GM23338 (cell line): ENCODE results near the gene ZNF519. TPM values are rescaled to one million over a fixed set of nuclear protein-coding genes. Genes with fewer than 3 reads are reported as not detected.
A peak's percentile ranks its signal among the peaks of the same experiment; 100 is the strongest.
"Not testable (repeated sequence)": the region's sequence is repeated elsewhere in the genome, so short reads cannot be mapped to it uniquely, and the experiment has no call there.

Source experiments
- ATAC-seq: fragments of 200-7000 bp; cut with Tn5 transposase; 3 replicates; pipeline ENCODE4 v1.9.1; 2020
- DNase-seq: peaks from one replicate; pipeline ENCODE4 v3.0.0-alpha.2; 2015; ENCODE audit warnings: low spot score
- H2AFZ ChIP-seq: fragments of 200-600 bp; sonication (generic); 2 replicates; pipeline ENCODE4 v1.8.0; 2016; ENCODE audit warnings: antibody characterized with exemption, mild to moderate bottlenecking, moderate library complexity
- H3F3A ChIP-seq: fragments of 200-600 bp; sonication (generic); replicated peaks from 2 replicates; pipeline ENCODE4 v1.8.0; 2017; ENCODE audit warnings: antibody characterized with exemption, mixed run types, low read depth
- H3K27ac ChIP-seq: fragments of 200-600 bp; sonication (generic); 2 replicates; pipeline ENCODE4 v1.6.1; 2016; ENCODE audit warnings: low read depth
- H3K27me3 ChIP-seq: fragments of 200-600 bp; sonication (generic); 2 replicates; pipeline ENCODE4 v1.8.0; 2016; ENCODE audit warnings: mild to moderate bottlenecking, mixed run types, moderate library complexity; ENCODE audit not compliant: insufficient read depth
- H3K36me3 ChIP-seq: fragments of 200-600 bp; sonication (generic); 2 replicates; pipeline ENCODE4 v1.8.0; 2016; ENCODE audit warnings: mild to moderate bottlenecking; ENCODE audit not compliant: insufficient read depth
- H3K4me1 ChIP-seq: fragments of 200-600 bp; sonication (generic); 2 replicates; pipeline ENCODE4 v1.8.0; 2016; ENCODE audit warnings: mild to moderate bottlenecking, moderate library complexity; ENCODE audit not compliant: insufficient read depth
- H3K4me2 ChIP-seq: fragments of 200-600 bp; sonication (generic); 2 replicates; pipeline ENCODE4 v1.7.1; 2017; ENCODE audit warnings: mixed run types
- H3K4me3 ChIP-seq: fragments of 200-600 bp; sonication (generic); 2 replicates; pipeline ENCODE4 v1.6.1; 2016; ENCODE audit warnings: mixed run types
- H3K79me2 ChIP-seq: fragments of 200-600 bp; sonication (generic); replicated peaks from 2 replicates; pipeline ENCODE4 v1.8.0; 2017; ENCODE audit warnings: mild to moderate bottlenecking; ENCODE audit not compliant: insufficient read depth
- H3K9me2 ChIP-seq: fragments of 200-600 bp; sonication (generic); 2 replicates; pipeline ENCODE4 v1.8.0; 2017; ENCODE audit not compliant: insufficient read depth
- H4K20me1 ChIP-seq: fragments of 200-600 bp; sonication (generic); replicated peaks from 2 replicates; pipeline ENCODE4 v1.8.0; 2017; ENCODE audit warnings: mild to moderate bottlenecking; ENCODE audit not compliant: insufficient read depth
- H3K27ac Mint-ChIP-seq: 2 replicates; pipeline ENCODE4 v1.8.0; 2020; ENCODE audit warnings: inconsistent platforms, mild to moderate bottlenecking, moderate library complexity, mixed read lengths
- H3K27me3 Mint-ChIP-seq: 3 replicates; pipeline ENCODE4 v1.8.0; 2022; ENCODE audit warnings: low read depth, mild to moderate bottlenecking, moderate library complexity, mixed read lengths, inconsistent platforms; ENCODE audit not compliant: insufficient read depth, poor library complexity
- H3K36me3 Mint-ChIP-seq: 3 replicates; pipeline ENCODE4 v1.8.0; 2021; ENCODE audit warnings: low read depth, mild to moderate bottlenecking, inconsistent platforms, moderate library complexity, mixed read lengths
- H3K4me1 Mint-ChIP-seq: 3 replicates; pipeline ENCODE4 v1.8.0; 2020; ENCODE audit warnings: mild to moderate bottlenecking, inconsistent platforms, mixed read lengths
- H3K4me3 Mint-ChIP-seq: 3 replicates; pipeline ENCODE4 v1.8.0; 2021; ENCODE audit warnings: moderate library complexity, mild to moderate bottlenecking, inconsistent platforms, mixed read lengths
- H3K9me3 Mint-ChIP-seq: 3 replicates; pipeline ENCODE4 v1.8.0; 2020; ENCODE audit warnings: moderate library complexity, mild to moderate bottlenecking, inconsistent platforms, mixed read lengths
- CREB1 ChIP-seq: fragments of 250-450 bp; sonication (Bioruptor Pico); IDR thresholded peaks from 2 replicates; pipeline ENCODE4 v1.5.0; 2020; ENCODE audit warnings: low read depth, mild to moderate bottlenecking, moderate library complexity
- CTCF ChIP-seq, 2 experiments: fragments of 200-600 bp in 1 of 2; sonication (generic) in 1 of 2; conservative IDR thresholded peaks; 2 replicates each; pipeline versions ENCODE4 v1.5.1 to v1.6.1; 2016 to 2017; ENCODE audit warnings: antibody characterized with exemption in 2 of 2, low read depth in 2 of 2, mild to moderate bottlenecking in 2 of 2, moderate library complexity in 1 of 2
- EZH2 ChIP-seq: fragments of 200-600 bp; sonication (generic); IDR thresholded peaks from one replicate; pipeline ENCODE4 v1.8.0; 2017; ENCODE audit warnings: antibody characterized with exemption, mild to moderate bottlenecking, low read depth; ENCODE audit not compliant: unreplicated experiment
- EZH2phosphoT487 ChIP-seq: fragments of 200-600 bp; sonication (generic); IDR thresholded peaks from one replicate; pipeline ENCODE4 v1.8.1; 2018; ENCODE audit warnings: antibody characterized with exemption; ENCODE audit not compliant: unreplicated experiment
- REST ChIP-seq: IDR thresholded peaks from one replicate; pipeline ENCODE4 v1.6.1; 2018; ENCODE audit warnings: antibody characterized with exemption; ENCODE audit not compliant: unreplicated experiment
- STAT1 ChIP-seq: IDR thresholded peaks from one replicate; pipeline ENCODE4 v1.6.1; 2016; ENCODE audit warnings: antibody characterized with exemption; ENCODE audit not compliant: unreplicated experiment
- ZNF331 ChIP-seq: fragments of 250-450 bp; sonication (Bioruptor Pico); IDR thresholded peaks from 2 replicates; pipeline ENCODE4 v1.5.0; 2020; ENCODE audit warnings: low read depth, mild to moderate bottlenecking, moderate library complexity
- ZNF462 ChIP-seq: fragments of 250-450 bp; sonication (Bioruptor Pico); IDR thresholded peaks from 2 replicates; pipeline ENCODE4 v1.5.0; 2020; ENCODE audit warnings: mild to moderate bottlenecking, moderate library complexity
- polyA plus RNA-seq: library from polyadenylated mRNA; unstranded; fragments of >200 nt; fragmentation: Nextera tagmentation; extraction: Ambion mirVana; gene quantifications from 2 replicates; pipeline ENCODE4 v1.2.1, GENCODE V29; 2016
- total RNA-seq: library from RNA; depleted of rRNA; stranded (reverse); fragments of >200 nt; shearing (Covaris generic); gene quantifications from 2 replicates; pipeline ENCODE4 v1.2.3, GENCODE V29; 2014
- TF ChIP-seq, protein P1 (sequence below): IDR thresholded peaks from 2 replicates; pipeline ENCODE4 v1.6.1; 2016; ENCODE audit warnings: antibody characterized with exemption

ZNF519 gene
- total and polyA plus RNA-seq, 2 experiments from 2014 or later: 29.4 to 54.6 TPM

GRCh38 chr18:14130804-14131203 lies 1.4 kb downstream of the ZNF519 start:
- not testable (repeated sequence) for H3K36me3 ChIP-seq, DNase-seq, H3F3A ChIP-seq, H3K27me3 Mint-ChIP-seq, H4K20me1 ChIP-seq, ATAC-seq, H3K27ac Mint-ChIP-seq, H2AFZ ChIP-seq, H3K9me2 ChIP-seq, H3K27me3 ChIP-seq, H3K27ac ChIP-seq, H3K9me3 Mint-ChIP-seq
- peaks cover 28% of the 10 kb centered on the region for H3K4me1 Mint-ChIP-seq
- H3K4me3 Mint-ChIP-seq: peak overlapping the region; percentile 99
- Histone ChIP-seq H3K4me2 (peak overlapping the region; percentile 73), H3K4me1 (peaks cover 11% of the 10 kb centered on the region; the same call in 1 of the 2 replicates), H3K79me2 (peaks cover 63% of the 10 kb centered on the region), H3K4me3 (peak overlapping the region; percentile 74)
- peaks cover 22% of the 10 kb centered on the region for H3K36me3 Mint-ChIP-seq

- peak overlapping the region; percentile 38 for H3K27ac Mint-ChIP-seq
- H3K4me1 Mint-ChIP-seq: peaks cover 39% of the 10 kb centered on the region
- Histone ChIP-seq H3K9me2 (no peaks in the 10 kb centered on the region), H4K20me1 (peaks cover 20% of the 10 kb centered on the region), H3K4me1 (peaks cover 31% of the 10 kb centered on the region), H3K79me2 (peaks cover 100% of the 10 kb centered on the region), H3K36me3 (peaks cover 7% of the 10 kb centered on the region; the same call in 1 of the 2 replicates), H3F3A (no peaks in the 10 kb centered on the region), H3K27me3 (no peaks in the 10 kb centered on the region), H3K4me3 (peak overlapping the region; percentile 42), H2AFZ (no peak overlapping the region), H3K27ac (peak overlapping the region; percentile 92), H3K4me2 (peak overlapping the region; percentile 71)
- peak overlapping the region; percentile 29; the same call in 2 of the 3 replicates for H3K4me3 Mint-ChIP-seq
- peaks cover 34% of the 10 kb centered on the region for H3K36me3 Mint-ChIP-seq
- ATAC-seq: peak; percentile 51
- no peaks in the 10 kb centered on the region for H3K27me3 Mint-ChIP-seq
- DNase-seq: peak; percentile 33
- H3K9me3 Mint-ChIP-seq: no peaks in the 10 kb centered on the region
- no peak for TF ChIP-seq ZNF331 (CRISPR knock-in tag)
- no peak for TF ChIP-seq EZH2
- TF ChIP-seq EZH2phosphoT487: no peak
- TF ChIP-seq, protein P1, sequence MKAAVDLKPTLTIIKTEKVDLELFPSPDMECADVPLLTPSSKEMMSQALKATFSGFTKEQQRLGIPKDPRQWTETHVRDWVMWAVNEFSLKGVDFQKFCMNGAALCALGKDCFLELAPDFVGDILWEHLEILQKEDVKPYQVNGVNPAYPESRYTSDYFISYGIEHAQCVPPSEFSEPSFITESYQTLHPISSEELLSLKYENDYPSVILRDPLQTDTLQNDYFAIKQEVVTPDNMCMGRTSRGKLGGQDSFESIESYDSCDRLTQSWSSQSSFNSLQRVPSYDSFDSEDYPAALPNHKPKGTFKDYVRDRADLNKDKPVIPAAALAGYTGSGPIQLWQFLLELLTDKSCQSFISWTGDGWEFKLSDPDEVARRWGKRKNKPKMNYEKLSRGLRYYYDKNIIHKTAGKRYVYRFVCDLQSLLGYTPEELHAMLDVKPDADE: no peak
- TF ChIP-seq REST: no peak
- TF ChIP-seq ZNF462 (CRISPR knock-in tag): no peak
- TF ChIP-seq STAT1: no peak
- TF ChIP-seq CREB1 (CRISPR knock-in tag): no peak
- TF ChIP-seq CTCF (conservative IDR thresholded peaks at IDR 0.05; ENCODE audit: low read depth in 2 of 2): no peak
Measured at GRCh38 chr18:14124689-14125088, 7.5 kb downstream of the ZNF519 start.
